A673 (cell line): Measurements from ENCODE around the gene AKAP5. TPM values are rescaled to one million over a fixed set of nuclear protein-coding genes. Genes with fewer than 3 reads are reported as not detected.

Experiments used
- BruUV-seq: library from RNA; stranded (reverse); fragments of 400-500 nt; replicated peaks from 2 replicates; lab custom pipeline; 2021; lab: Mats Ljungman, UMichigan
- CTCF ChIA-PET: fragments of 300-600 bp; sonication (Branson Sonifier 250); formaldehyde crosslinking; loops from one replicate; lab custom pipeline; 2022; ENCODE audit warnings: antibody characterized with exemption; lab: Charles Lee
- POLR2A ChIA-PET: fragments of 300-600 bp; sonication (Branson Sonifier 250); formaldehyde crosslinking; loops from one replicate; lab custom pipeline; 2022; ENCODE audit warnings: antibody characterized with exemption; ENCODE audit not compliant: low non-redundant PET; lab: Charles Lee
- DNase-seq: peaks from one replicate; pipeline ENCODE4 v3.0.0-alpha.2; 2015; ENCODE audit warnings: low spot score
- H3K27ac ChIP-seq: fragments of 200-600 bp; sonication (generic); 2 replicates; pipeline ENCODE4 v1.5.1; 2016; ENCODE audit warnings: mixed run types, low read depth, mild to moderate bottlenecking, mixed read lengths, antibody characterized with exemption, low read length; ENCODE audit not compliant: poor library complexity, severe bottlenecking
- H3K27me3 ChIP-seq: fragments of 200-600 bp; sonication (generic); replicated peaks from 2 replicates; pipeline ENCODE4 v1.6.1; 2017; ENCODE audit warnings: mixed run types, low read depth, mild to moderate bottlenecking, mixed read lengths, antibody characterized with exemption, low read length; ENCODE audit not compliant: insufficient read depth, poor library complexity
- H3K36me3 ChIP-seq: fragments of 200-600 bp; sonication (generic); 2 replicates; pipeline ENCODE4 v1.6.1; 2016; ENCODE audit warnings: mixed run types, mild to moderate bottlenecking, mixed read lengths, antibody characterized with exemption, low read length; ENCODE audit not compliant: insufficient read depth, poor library complexity, severe bottlenecking
- H3K4me1 ChIP-seq: fragments of 200-600 bp; sonication (generic); 2 replicates; pipeline ENCODE4 v1.6.1; 2017; ENCODE audit warnings: mixed run types, mild to moderate bottlenecking, mixed read lengths, antibody characterized with exemption, low read length; ENCODE audit not compliant: insufficient read depth, poor library complexity, severe bottlenecking
- H3K4me3 ChIP-seq: fragments of 200-600 bp; sonication (generic); 2 replicates; pipeline ENCODE4 v1.5.1; 2016; ENCODE audit warnings: low read depth, mixed run types, mild to moderate bottlenecking, mixed read lengths, low read length; ENCODE audit not compliant: poor library complexity, severe bottlenecking
- H3K9me3 ChIP-seq: fragments of 200-600 bp; sonication (generic); 2 replicates; pipeline ENCODE4 v1.6.1; 2016; ENCODE audit warnings: mixed run types, low read depth, mild to moderate bottlenecking, mixed read lengths, antibody characterized with exemption, low read length; ENCODE audit not compliant: poor library complexity, severe bottlenecking
- EZH2 ChIP-seq: fragments of 200-600 bp; sonication (generic); IDR thresholded peaks from 2 replicates; pipeline ENCODE4 v1.6.1; 2017; ENCODE audit warnings: borderline replicate concordance, low read depth, mild to moderate bottlenecking, mixed read lengths, antibody characterized with exemption, low read length; ENCODE audit not compliant: poor library complexity, severe bottlenecking
- intact Hi-C: fragments of 100-400 bp; cut with micrococcal nuclease; formaldehyde crosslinking; loops from one replicate; pipeline ENCODE4 v1.10.0; 2022; ENCODE audit not compliant: unreplicated experiment
- total RNA-seq: library from RNA; stranded (reverse); gene quantifications from 2 replicates; pipeline ENCODE4 v1.2.3, GENCODE V29; 2021
- TF ChIP-seq, protein P1 (sequence below): fragments of 300-800, 200-600 bp; sonication (generic); conservative IDR thresholded peaks from 2 replicates; pipeline ENCODE4 v1.5.1; 2017; ENCODE audit warnings: low read depth, mild to moderate bottlenecking, antibody characterized with exemption, low read length, moderate library complexity, mixed read lengths

AKAP5 gene
- total RNA-seq, 1 experiment from 2014 or later = 2.6 TPM

DNA sequence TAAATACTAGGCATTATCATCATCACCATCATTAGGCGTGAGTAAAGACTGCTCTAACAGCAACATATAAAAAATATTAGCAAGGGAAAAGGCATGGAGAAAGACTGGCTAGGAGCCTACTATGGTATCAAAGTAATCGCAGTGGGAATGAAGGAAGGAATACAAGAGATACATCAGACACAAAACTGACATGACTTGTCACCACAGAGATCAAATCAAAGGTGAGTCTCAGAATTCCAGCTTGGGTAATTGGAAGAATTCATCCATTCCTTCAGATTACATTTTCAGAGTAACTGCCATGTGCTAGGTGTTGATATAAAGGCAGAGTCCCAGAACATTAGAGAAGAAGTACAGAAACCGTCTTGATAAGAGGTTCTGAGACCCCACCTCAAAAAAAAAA lies 28.2 kb downstream of the AKAP5 start:
- POLR2A ChIA-PET = no interaction called here
- Histone ChIP-seq H3K9me3 (no peaks in the 10 kb centered on the region), H3K4me3 (no peak overlapping the region), H3K27me3 (no peaks in the 10 kb centered on the region), H3K4me1 (no peaks in the 10 kb centered on the region), H3K27ac (no peak overlapping the region), H3K36me3 (peaks cover 17% of the 10 kb centered on the region)
- BruUV-seq = no TSS peak
- no peak for DNase-seq
- CTCF ChIA-PET = no interaction called here
- intact Hi-C loops = no loop called here
- no peak for TF ChIP-seq EZH2
- TF ChIP-seq, protein P1, sequence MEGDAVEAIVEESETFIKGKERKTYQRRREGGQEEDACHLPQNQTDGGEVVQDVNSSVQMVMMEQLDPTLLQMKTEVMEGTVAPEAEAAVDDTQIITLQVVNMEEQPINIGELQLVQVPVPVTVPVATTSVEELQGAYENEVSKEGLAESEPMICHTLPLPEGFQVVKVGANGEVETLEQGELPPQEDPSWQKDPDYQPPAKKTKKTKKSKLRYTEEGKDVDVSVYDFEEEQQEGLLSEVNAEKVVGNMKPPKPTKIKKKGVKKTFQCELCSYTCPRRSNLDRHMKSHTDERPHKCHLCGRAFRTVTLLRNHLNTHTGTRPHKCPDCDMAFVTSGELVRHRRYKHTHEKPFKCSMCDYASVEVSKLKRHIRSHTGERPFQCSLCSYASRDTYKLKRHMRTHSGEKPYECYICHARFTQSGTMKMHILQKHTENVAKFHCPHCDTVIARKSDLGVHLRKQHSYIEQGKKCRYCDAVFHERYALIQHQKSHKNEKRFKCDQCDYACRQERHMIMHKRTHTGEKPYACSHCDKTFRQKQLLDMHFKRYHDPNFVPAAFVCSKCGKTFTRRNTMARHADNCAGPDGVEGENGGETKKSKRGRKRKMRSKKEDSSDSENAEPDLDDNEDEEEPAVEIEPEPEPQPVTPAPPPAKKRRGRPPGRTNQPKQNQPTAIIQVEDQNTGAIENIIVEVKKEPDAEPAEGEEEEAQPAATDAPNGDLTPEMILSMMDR = no peak

DNA sequence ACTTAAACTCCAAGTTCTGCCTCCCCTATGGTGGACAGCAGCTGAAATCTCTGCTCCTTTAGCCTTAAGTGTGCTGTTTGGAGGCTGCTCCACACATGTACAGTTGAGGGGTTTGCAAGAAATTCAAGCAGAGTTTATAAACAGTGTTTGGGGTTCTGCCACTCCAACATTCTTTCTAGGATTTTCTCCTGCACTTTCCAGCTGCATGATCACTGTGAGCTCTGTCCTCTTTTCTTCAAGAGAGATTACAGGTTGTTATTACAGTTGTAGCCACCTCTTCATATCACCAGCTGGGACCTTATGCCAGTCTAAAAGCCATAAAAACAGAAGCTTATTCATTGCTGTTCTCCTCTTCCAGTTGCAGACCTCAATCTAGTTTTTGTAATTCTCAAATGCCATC lies 30.0 kb downstream of the AKAP5 start:
- H3K27me3 ChIP-seq = no peaks in the 10 kb centered on the region
- no TSS peak for BruUV-seq
- CTCF ChIA-PET = no interaction called here
- intact Hi-C loops = no loop called here
- H3K36me3 ChIP-seq = peaks cover 11% of the 10 kb centered on the region
- no peaks in the 10 kb centered on the region for H3K4me1 ChIP-seq
- no peak overlapping the region for H3K4me3 ChIP-seq
- no peak for DNase-seq
- no peak overlapping the region for H3K27ac ChIP-seq
- POLR2A ChIA-PET = interaction anchor here (0.6 kb wide), 1 partner anchor 55 kb away, joined by 3 read pairs; no protein-coding TSS in a partner anchor
- TF ChIP-seq, protein P1 = no peak
- no peak for TF ChIP-seq EZH2
- H3K9me3 ChIP-seq = no peaks in the 10 kb centered on the region

DNA sequence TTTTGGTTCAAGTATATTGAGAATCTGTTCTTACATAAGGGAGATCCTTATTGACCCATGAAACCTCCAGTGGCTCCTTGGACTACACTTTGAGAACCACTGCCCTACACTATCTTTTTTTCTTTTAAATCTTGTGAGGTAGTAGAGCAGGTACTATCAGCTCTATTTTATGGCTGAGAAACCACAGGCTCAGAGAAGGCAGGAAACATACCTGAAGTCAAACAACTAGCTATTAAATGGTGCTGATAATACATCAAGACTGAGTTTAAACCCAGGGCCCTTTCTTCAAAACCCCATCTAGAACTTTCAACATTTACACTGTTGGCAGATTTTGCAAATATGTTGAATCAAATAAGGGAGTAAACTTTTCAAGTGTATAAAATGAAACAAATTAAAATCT lies 31.5 kb downstream of the AKAP5 start:
- POLR2A ChIA-PET = no interaction called here
- peaks cover 8% of the 10 kb centered on the region for H3K36me3 ChIP-seq
- intact Hi-C loops = no loop called here
- BruUV-seq = no TSS peak
- peaks cover 7% of the 10 kb centered on the region for H3K4me1 ChIP-seq
- DNase-seq = no peak
- no peaks in the 10 kb centered on the region for H3K27me3 ChIP-seq
- no peaks in the 10 kb centered on the region for H3K9me3 ChIP-seq
- H3K4me3 ChIP-seq = no peak overlapping the region
- CTCF ChIA-PET = no interaction called here
- H3K27ac ChIP-seq = no peak overlapping the region
- TF ChIP-seq EZH2 = no peak
- TF ChIP-seq, protein P1 = no peak
